H1 (cell line): Measurements from ENCODE around the gene CIITA. TPM values are rescaled to one million over a fixed set of nuclear protein-coding genes. Genes with fewer than 3 reads are reported as not detected.

Source experiments
- CTCF ChIA-PET: fragments of 300-600 bp; sonication (Branson Sonifier 250); formaldehyde crosslinking; loops from one replicate; lab custom pipeline; 2021; ENCODE audit not compliant: partially characterized antibody; lab: Charles Lee
- POLR2A ChIA-PET: fragments of 300-600 bp; sonication (Branson Sonifier 250); formaldehyde crosslinking; loops from one replicate; lab custom pipeline; 2021; ENCODE audit warnings: inconsistent platforms; ENCODE audit not compliant: partially characterized antibody; lab: Charles Lee
- DNase-seq, 2 experiments: peaks; one replicate each; pipeline versions ENCODE4 v3.0.0 to v3.0.0-alpha.2; 2010 to 2022; ENCODE audit warnings: low spot score in 2 of 2, low read depth in 1 of 2, mixed read lengths in 1 of 2
- FAIRE-seq: peaks from 2 replicates; lab custom pipeline; 2011; peaks lifted over from hg19 to GRCh38; lab: Jason Lieb, UNC
- H2AFZ ChIP-seq: 2 replicates; pipeline ENCODE4 v1.8.1; 2012; ENCODE audit warnings: low read length, inconsistent platforms
- H2AK5ac ChIP-seq: 2 replicates; pipeline ENCODE4 v1.6.1; 2013; ENCODE audit warnings: low read depth, low read length
- H2BK120ac ChIP-seq: replicated peaks from 2 replicates; pipeline ENCODE3; 2013; ENCODE audit warnings: low read depth, low read length, inconsistent platforms
- H2BK12ac ChIP-seq: 2 replicates; pipeline ENCODE4 v1.6.1; 2013; ENCODE audit warnings: low read depth, low read length
- H2BK15ac ChIP-seq: 2 replicates; pipeline ENCODE4 v1.6.1; 2013; ENCODE audit warnings: low read length
- H2BK20ac ChIP-seq: 2 replicates; pipeline ENCODE4 v1.6.1; 2013; ENCODE audit warnings: low read length
- H2BK5ac ChIP-seq: 2 replicates; pipeline ENCODE4 v1.6.1; 2013; ENCODE audit warnings: low read depth, low read length
- H3K14ac ChIP-seq: 2 replicates; pipeline ENCODE4 v1.6.1; 2013; ENCODE audit warnings: inconsistent platforms; ENCODE audit not compliant: insufficient read length
- H3K18ac ChIP-seq: 2 replicates; pipeline ENCODE4 v1.6.1; 2013; ENCODE audit warnings: low read length; ENCODE audit errors: extremely low read depth
- H3K23ac ChIP-seq: 2 replicates; pipeline ENCODE4 v1.6.1; 2013; ENCODE audit warnings: inconsistent platforms; ENCODE audit not compliant: insufficient read length
- H3K23me2 ChIP-seq: 2 replicates; pipeline ENCODE4 v1.6.1; 2013; ENCODE audit warnings: low read depth, low read length
- H3K27ac ChIP-seq: 2 replicates; pipeline ENCODE4 v1.6.1; 2011; ENCODE audit warnings: low read depth, low read length, inconsistent platforms
- H3K27me3 ChIP-seq, 4 experiments: replicated peaks in 1 of 4; 1 replicate in 1 of 4; 2 replicates in 3 of 4; pipeline versions ENCODE4 v1.6.1 to v1.8.1; 2011 to 2013; ENCODE audit warnings: low read length in 3 of 4, mild to moderate bottlenecking in 3 of 4, inconsistent platforms in 2 of 4, mixed read lengths in 2 of 4, moderate library complexity in 1 of 4; ENCODE audit not compliant: control insufficient read depth in 3 of 4, insufficient read depth in 3 of 4; ENCODE audit errors: extremely low read depth in 1 of 4
- H3K36me3 ChIP-seq, 4 experiments: 2 replicates each; pipeline versions ENCODE4 v1.6.1 to v1.8.1; 2011 to 2013; ENCODE audit warnings: mild to moderate bottlenecking in 4 of 4, low read length in 3 of 4, moderate library complexity in 2 of 4, control low read depth in 1 of 4, inconsistent platforms in 1 of 4; ENCODE audit not compliant: insufficient read depth in 4 of 4, control insufficient read depth in 2 of 4
- H3K4ac ChIP-seq: replicated peaks from 2 replicates; pipeline ENCODE3; 2013; ENCODE audit warnings: low read length, low read depth, mixed read lengths, inconsistent platforms; ENCODE audit not compliant: insufficient read length
- H3K4me1 ChIP-seq, 4 experiments: replicated peaks in 1 of 4; 1 replicate in 1 of 4; 2 replicates in 3 of 4; pipeline versions ENCODE4 v1.6.1 to v1.8.1; 2011 to 2013; ENCODE audit warnings: low read length in 3 of 4, inconsistent platforms in 2 of 4, mixed read lengths in 1 of 4; ENCODE audit not compliant: insufficient read depth in 4 of 4, control insufficient read depth in 3 of 4
- H3K4me2 ChIP-seq, 2 experiments: 2 replicates each; pipeline versions ENCODE4 v1.6.1 to v1.8.1; 2011 to 2013; ENCODE audit warnings: low read depth in 2 of 2, low read length in 2 of 2, control low read depth in 1 of 2, inconsistent platforms in 1 of 2, mild to moderate bottlenecking in 1 of 2; ENCODE audit not compliant: insufficient read depth in 1 of 2
- H3K4me3 ChIP-seq, 4 experiments: fragments of 200-600, 300-600 bp in 1 of 4; sonication (generic), shearing (Covaris generic), sonication (Bioruptor Twin) in 1 of 4; 2 replicates each; pipeline versions ENCODE4 v1.5.1 to v1.8.1; 2011 to 2016; ENCODE audit warnings: low read length in 4 of 4, low read depth in 3 of 4, control low read depth in 2 of 4, inconsistent platforms in 2 of 4, mild to moderate bottlenecking in 2 of 4, mixed read lengths in 1 of 4, moderate library complexity in 1 of 4; ENCODE audit not compliant: insufficient read depth in 2 of 4; ENCODE audit errors: extremely low read depth in 1 of 4
- H3K56ac ChIP-seq: replicated peaks from 2 replicates; pipeline ENCODE3; 2013; ENCODE audit warnings: low read depth, mild to moderate bottlenecking, mixed read lengths, low read length, inconsistent platforms; ENCODE audit not compliant: insufficient read length
- H3K79me1 ChIP-seq: 2 replicates; pipeline ENCODE4 v1.6.1; 2013; ENCODE audit warnings: low read depth, low read length, control low read depth
- H3K79me2 ChIP-seq, 2 experiments: 2 replicates each; pipeline versions ENCODE4 v1.6.1 to v1.8.1; 2012 to 2013; ENCODE audit warnings: low read length in 2 of 2, mild to moderate bottlenecking in 2 of 2, inconsistent platforms in 1 of 2; ENCODE audit not compliant: insufficient read depth in 2 of 2, control insufficient read depth in 1 of 2
- H3K9ac ChIP-seq, 4 experiments: replicated peaks in 1 of 4; 1 replicate in 1 of 4; 2 replicates in 3 of 4; pipeline versions ENCODE4 v1.6.1 to v1.8.1; 2011 to 2013; ENCODE audit warnings: low read depth in 3 of 4, low read length in 3 of 4, control low read depth in 2 of 4, mild to moderate bottlenecking in 2 of 4, moderate library complexity in 2 of 4, inconsistent platforms in 1 of 4; ENCODE audit errors: extremely low read depth in 1 of 4
- H3K9me3 ChIP-seq, 2 experiments: 2 replicates each; pipeline versions ENCODE4 v1.6.1 to v1.8.1; 2012 to 2013; ENCODE audit warnings: mild to moderate bottlenecking in 2 of 2, moderate library complexity in 2 of 2, control low read depth in 1 of 2, inconsistent platforms in 1 of 2, low read depth in 1 of 2, low read length in 1 of 2, mixed read lengths in 1 of 2; ENCODE audit not compliant: insufficient read depth in 2 of 2
- H4K20me1 ChIP-seq, 2 experiments: replicated peaks in 1 of 2; 2 replicates each; pipeline versions ENCODE3 to v1.8.1; 2011 to 2013; ENCODE audit warnings: inconsistent platforms in 2 of 2, low read length in 2 of 2, mild to moderate bottlenecking in 1 of 2; ENCODE audit not compliant: insufficient read depth in 2 of 2, control insufficient read depth in 1 of 2
- H4K5ac ChIP-seq: 2 replicates; pipeline ENCODE4 v1.6.1; 2013; ENCODE audit warnings: low read length, low read depth, mixed read lengths, inconsistent platforms; ENCODE audit not compliant: insufficient read length
- H4K8ac ChIP-seq: 2 replicates; pipeline ENCODE4 v1.8.0; 2013; ENCODE audit warnings: mild to moderate bottlenecking, moderate library complexity, low read length, inconsistent platforms; ENCODE audit not compliant: insufficient read depth; ENCODE audit errors: extremely low read depth
- H4K91ac ChIP-seq: replicated peaks from 2 replicates; pipeline ENCODE3; 2013; ENCODE audit warnings: low read length, mixed read lengths, inconsistent platforms; ENCODE audit not compliant: insufficient read length
- CEBPB ChIP-seq: IDR thresholded peaks from 2 replicates; pipeline ENCODE4 v1.6.1; 2012; ENCODE audit warnings: low read depth, low read length
- EZH2 ChIP-seq: fragments of 200-600 bp; sonication (generic); IDR thresholded peaks from 2 replicates; pipeline ENCODE4 v1.7.1; 2012; ENCODE audit warnings: low read depth, mild to moderate bottlenecking, moderate library complexity, low read length, inconsistent platforms; ENCODE audit not compliant: severe bottlenecking
- NANOG ChIP-seq: IDR thresholded peaks from 2 replicates; pipeline ENCODE4 v1.6.1; 2011; ENCODE audit warnings: low read length, low read depth, mild to moderate bottlenecking, inconsistent platforms; ENCODE audit not compliant: insufficient read depth, poor library complexity, severe bottlenecking
- PHF8 ChIP-seq: fragments of 200-600 bp; sonication (generic); conservative IDR thresholded peaks from 2 replicates; pipeline ENCODE4 v1.7.1; 2012; ENCODE audit warnings: low read depth, mild to moderate bottlenecking, inconsistent platforms, low read length, moderate library complexity
- SIRT6 ChIP-seq: IDR thresholded peaks from one replicate; pipeline ENCODE4 v1.7.1; 2012; ENCODE audit warnings: low read length, inconsistent platforms
- SIX5 ChIP-seq: IDR thresholded peaks from 2 replicates; pipeline ENCODE4 v1.6.1; 2011; ENCODE audit warnings: mild to moderate bottlenecking, low read depth, low read length
- SP4 ChIP-seq: IDR thresholded peaks from 2 replicates; pipeline ENCODE4 v1.6.1; 2012; ENCODE audit warnings: low read length, inconsistent platforms
- SUZ12 ChIP-seq: fragments of 200-600 bp; sonication (generic); IDR thresholded peaks from 2 replicates; pipeline ENCODE4 v1.6.1; 2012; ENCODE audit warnings: mild to moderate bottlenecking, inconsistent platforms, low read length, moderate library complexity, mixed read lengths
- TCF12 ChIP-seq: IDR thresholded peaks from 2 replicates; pipeline ENCODE4 v1.6.1; 2011; ENCODE audit warnings: low read depth, mild to moderate bottlenecking, low read length
- WGBS, 2 experiments: shearing (Covaris generic) in 1 of 2; methylation state at CpG; one replicate each; pipeline versions ENCODE4 v1.1.6 to v1.1.7; 2013 to 2015; ENCODE audit warnings: low lambda C conversion rate in 2 of 2, mixed read lengths in 2 of 2, inconsistent platforms in 1 of 2, low coverage in 1 of 2, missing lambda C conversion rate in 1 of 2; ENCODE audit not compliant: insufficient replicate concordance in 2 of 2, insufficient coverage in 1 of 2, insufficient read length in 1 of 2; ENCODE audit errors: extremely low coverage in 1 of 2, missing lambda C conversion rate in 1 of 2; 5-methylcytosine and 5-hydroxymethylcytosine counted together
- polyA plus RNA-seq, 7 experiments: library from polyadenylated mRNA; depleted of rRNA in 3 of 7; stranded (reverse) in 5 of 7; unstranded in 2 of 7; fragments of >200 nt in 5 of 7; fragments of 200-250 nt in 2 of 7; gene quantifications; 1 replicate in 5 of 7; 2 replicates in 1 of 7; 4 replicates in 1 of 7; pipeline versions ENCODE4 v1.2.1 to v1.2.3, GENCODE V29; 2011 to 2013; ENCODE audit warnings: missing spikeins in 2 of 7, mixed read lengths in 2 of 7
- total RNA-seq: library from RNA; stranded (reverse); fragmentation: NEBNext Ultra II Directional; extraction: Animal tissue kit (Norgen Biotek cat#: 25700); gene quantifications from 2 replicates; pipeline ENCODE4 v1.2.1, GENCODE V29; 2021

Gene CIITA
- total and polyA plus RNA-seq, 2 of the 8 experiments (the other 6 are each of a cell fraction or from before 2014, with no cell fraction given) = 0.07 to 0.17 TPM

DNA sequence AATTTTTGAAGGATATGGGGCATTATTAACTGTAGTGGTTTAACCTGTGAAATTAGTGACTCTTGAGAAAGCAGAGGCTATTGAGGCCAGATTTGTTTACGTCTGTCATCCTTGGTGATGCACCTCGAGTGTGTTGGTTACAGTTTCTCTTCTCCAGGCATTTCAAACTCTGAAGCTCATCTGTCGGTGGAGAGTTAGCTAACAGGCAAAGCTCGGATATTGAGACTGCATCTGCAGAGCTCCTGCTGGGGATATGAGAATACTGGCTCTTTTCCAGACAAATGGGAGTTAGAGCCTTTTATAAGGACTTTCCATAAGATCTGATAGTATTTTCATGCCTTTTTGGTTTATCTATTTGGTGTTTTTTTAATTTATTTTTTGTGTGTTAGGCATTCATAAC lies 74.0 kb downstream of the CIITA start:
- Histone ChIP-seq H2BK5ac (no peak overlapping the region), H3K27me3 (no peaks in the 10 kb centered on the region), H3K27ac (no peak overlapping the region), H2AK5ac (no peak overlapping the region), H4K91ac (no peak overlapping the region), H3K79me2 (peaks cover 0 to 51% of the 10 kb centered on the region in 2 experiments; a peak in 2 of 4 replicates), H3K18ac (no peak overlapping the region), H4K8ac (no peak overlapping the region), H3K14ac (no peak overlapping the region), H3K9ac (no peak overlapping the region), H3K36me3 (no peaks in the 10 kb centered on the region), H2BK12ac (no peak overlapping the region), H3K4me2 (no peak overlapping the region), H4K20me1 (peaks cover 5 to 11% of the 10 kb centered on the region in 2 experiments), H3K4ac (no peak overlapping the region), H2BK20ac (no peak overlapping the region), H3K79me1 (peaks cover 7% of the 10 kb centered on the region), H2BK15ac (no peak overlapping the region), H3K4me3 (no peak overlapping the region), H3K9me3 (no peaks in the 10 kb centered on the region), H2BK120ac (no peak overlapping the region), H2AFZ (no peak overlapping the region), H3K23me2 (no peaks in the 10 kb centered on the region; the same call in 1 of the 2 replicates), H4K5ac (no peak overlapping the region), H3K56ac (no peak overlapping the region), H3K23ac (no peak overlapping the region), H3K4me1 (peaks cover 18 to 38% (median 26%) of the 10 kb centered on the region in 4 experiments)
- ChIA-PET POLR2A (interaction anchor here (1.4 to 2.9 kb wide), 2 partner anchors 12 to 299 kb away, joined by 3 to 11 read pairs; no protein-coding TSS in a partner anchor), CTCF (interaction anchor here (0.8 to 7.8 kb wide), 11 partner anchors 9 to 647 kb away, joined by 3 to 117 read pairs (median 4); no protein-coding TSS in a partner anchor)
- DNase-seq (no peak), FAIRE-seq (no peak)
- 92% methylated on average over 4 of the region's 4 CpGs; no CpG with 5 or more reads in 1 of the 2 experiments for WGBS, 2 experiments
- TF ChIP-seq NANOG = no peak
- TF ChIP-seq SUZ12 = no peak
- no peak for TF ChIP-seq EZH2
- no peak for TF ChIP-seq SIRT6
- no peak for TF ChIP-seq CEBPB
- TF ChIP-seq SP4 = no peak
- TF ChIP-seq TCF12 = no peak
- no peak for TF ChIP-seq SIX5
- TF ChIP-seq PHF8 = no peak
